NCI-H524 treated with DMSO at 0.1 percent for 48 hours (cell line): ENCODE measurements around the gene SKIL.

ENCODE experiments used
- DNase-seq: peaks from one replicate; lab custom pipeline; 2025; lab: John Stamatoyannopoulos, UW

The SKIL gene

DNA sequence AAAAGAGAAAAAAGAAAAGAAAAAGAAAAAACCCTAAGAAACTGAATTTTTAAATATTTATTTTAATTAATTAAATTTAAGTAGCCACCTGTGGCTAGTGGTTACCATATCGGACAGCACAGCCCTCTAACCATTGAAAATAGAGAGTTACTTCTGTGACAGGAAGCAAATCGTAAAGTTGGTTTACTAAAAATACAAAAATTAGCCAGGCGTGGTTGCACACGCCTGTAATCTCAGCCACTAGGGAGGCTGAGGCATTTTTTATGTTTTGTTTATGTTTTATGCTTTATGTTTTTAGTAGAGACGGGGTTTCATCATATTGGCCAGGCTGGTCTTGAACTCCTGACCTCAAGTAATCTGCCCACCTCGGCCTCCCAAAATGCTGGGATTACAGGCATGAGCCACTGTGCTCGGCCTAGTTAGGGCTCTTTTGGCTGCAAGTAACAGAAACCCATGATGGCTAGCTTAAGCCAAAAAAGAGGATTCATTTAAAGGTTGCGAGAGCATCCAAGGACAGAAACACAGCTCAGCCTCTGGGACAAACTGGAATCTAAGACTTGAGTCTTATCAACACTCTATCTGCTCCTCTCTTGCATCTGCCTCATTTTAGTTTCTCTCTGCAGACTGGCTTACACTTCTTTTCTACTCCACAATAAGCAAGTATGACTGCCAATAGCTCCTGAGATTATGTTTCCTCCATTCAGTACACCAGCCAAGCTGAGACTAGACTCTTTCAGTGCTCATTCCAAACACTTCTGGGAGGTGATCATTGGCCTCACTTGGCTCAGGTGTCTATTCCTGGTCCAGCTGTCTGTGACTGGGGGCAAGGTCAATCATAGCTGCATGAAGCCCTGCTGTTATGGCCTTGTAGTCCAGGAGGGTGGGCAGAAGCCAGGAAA is 6.8 kb upstream of the SKIL start:
- no peak for DNase-seq

DNA sequence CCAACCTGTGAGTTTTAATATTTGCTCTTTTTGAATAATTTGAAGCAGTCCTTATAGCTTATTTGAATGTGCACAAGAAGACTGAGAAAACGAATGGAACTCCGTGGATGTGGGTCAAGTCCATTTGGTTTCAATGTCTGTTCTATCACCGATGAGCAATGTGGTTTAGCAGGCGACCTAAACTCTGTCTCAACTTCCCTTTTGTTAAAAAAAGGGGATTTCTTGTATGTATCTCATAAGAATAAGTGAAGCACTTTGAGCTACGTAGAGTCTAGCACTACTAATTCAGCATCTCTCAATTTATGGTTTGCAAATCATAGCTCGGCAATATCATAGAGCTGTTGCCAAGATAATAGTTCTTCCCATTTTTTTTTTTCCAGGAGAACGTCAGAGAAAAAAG is 4.6 kb upstream of the SKIL start:
- DNase-seq, result no peak

GRCh38 chr3:170353485-170353884 is 4.0 kb upstream of the SKIL start:
- no peak for DNase-seq

DNA sequence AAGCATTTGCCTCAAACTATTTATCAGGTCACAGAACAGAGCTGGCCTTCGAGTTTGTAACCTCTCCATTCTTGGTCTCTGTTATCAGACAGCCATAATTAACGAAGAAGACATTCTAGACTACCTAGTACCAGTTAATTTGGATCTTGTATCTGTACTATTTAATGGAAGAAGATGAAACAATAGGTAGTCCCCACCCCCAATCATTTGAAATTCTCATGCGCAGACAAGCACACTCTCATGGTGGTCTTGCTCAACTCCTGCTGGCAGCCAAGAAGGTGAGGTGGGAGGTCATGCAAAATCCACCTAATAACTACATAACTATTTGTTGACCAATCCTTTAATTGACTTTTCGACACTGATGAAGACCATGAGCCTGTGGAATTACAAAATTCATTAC is 2.8 kb upstream of the SKIL start:
- no peak for DNase-seq

DNA sequence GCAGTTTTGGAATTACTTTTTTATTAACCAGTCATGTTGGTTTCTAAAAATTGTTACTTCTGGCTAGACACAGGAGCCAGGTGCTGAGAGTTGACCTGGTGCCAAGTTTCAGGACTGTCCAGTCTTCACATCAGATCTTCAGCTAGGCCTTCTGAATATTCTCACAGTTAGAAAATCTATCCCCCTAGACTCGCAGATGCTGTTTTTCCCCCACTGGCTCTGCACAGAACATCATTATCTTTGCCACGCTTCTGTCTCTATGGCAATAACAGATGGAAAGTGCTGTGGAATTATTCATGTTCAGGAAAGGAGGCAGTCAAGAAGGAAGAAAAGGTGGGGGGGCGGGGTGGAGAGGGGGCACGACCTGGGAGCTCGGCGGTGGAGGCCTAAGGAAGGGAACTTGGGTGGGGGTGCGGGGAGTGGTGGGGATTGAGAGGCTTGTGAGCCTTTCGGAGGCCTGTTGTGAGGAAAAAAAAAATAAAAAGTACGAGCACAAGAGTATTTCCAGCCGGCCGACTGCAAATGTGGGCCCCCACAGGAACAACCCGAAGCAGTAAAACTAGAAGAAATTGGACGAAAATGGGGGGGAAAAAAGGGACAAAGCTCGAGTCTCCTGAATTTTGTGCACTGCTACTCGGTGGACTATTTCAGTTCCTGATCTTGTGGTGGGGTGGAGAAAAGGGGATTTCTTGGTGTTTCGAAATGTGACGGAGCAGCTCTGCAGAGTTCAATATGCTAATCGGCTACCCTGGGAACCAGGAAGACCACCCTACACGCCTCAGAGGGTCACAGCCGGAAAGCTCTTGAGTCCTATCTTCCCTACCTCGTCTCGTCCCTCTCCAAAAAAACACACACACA is 1.5 kb upstream of the SKIL start:
- peak; percentile 76 for DNase-seq

DNA sequence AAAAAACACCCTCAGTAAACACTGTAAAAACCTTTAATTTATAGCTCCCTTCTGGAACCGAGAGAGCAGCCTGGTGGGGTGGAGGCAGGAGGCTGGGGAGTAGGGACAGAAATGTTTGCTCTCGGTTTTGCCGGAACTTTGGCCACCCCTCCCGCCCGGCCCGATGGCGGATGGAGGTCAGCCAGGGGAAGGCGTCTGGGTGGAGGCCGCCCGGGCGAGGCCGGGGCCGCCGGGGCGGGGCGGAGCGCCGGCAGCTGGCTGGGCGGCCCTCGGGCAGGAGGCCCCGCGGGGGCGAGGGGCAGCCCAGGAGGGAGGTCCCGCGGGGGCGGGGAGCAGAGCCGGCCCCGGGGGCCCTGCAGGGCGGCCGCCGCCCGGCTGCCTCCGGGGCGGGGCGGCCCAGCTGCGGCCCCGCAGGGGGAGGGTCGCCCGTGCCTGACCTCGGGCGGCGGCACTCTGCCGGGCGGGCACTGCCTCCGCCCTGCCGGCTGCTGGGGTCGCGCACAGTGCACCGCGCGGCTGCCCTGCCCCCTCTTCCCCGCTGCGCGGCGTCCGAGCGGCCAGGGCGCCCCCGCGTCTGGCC is 829 bp upstream of the SKIL start:
- DNase-seq, result peak; percentile 35

- DNase-seq, result peak; percentile 57
Measured at GRCh38 chr3:170358042-170359010, 811 bp downstream of the SKIL start.

DNA sequence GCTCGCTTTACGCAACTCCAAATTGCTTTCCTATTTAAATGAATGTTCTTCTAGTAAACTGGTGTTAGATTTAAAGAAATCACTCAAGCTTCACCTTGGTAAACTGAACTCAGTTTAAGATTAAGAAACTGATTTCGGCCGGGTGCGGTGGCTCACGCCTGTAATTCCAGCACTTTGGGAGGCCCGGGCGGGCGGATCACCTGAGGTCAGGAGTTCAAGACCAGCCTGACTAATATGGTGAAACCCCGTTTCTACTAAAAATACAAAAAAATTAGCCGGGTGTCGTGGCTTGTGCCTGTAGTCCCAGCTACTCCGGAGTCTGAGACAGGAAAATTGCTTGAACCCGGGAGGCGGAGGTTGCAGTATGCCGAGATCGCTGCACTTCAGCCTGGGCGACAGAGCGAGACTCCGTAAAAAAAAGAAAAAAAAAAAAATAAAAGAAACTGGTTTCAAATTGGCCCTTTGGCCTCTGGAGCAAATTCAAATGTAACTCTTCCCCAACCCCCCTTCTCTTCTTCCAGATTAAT is 1.7 kb downstream of the SKIL start:
- no peak for DNase-seq

DNA sequence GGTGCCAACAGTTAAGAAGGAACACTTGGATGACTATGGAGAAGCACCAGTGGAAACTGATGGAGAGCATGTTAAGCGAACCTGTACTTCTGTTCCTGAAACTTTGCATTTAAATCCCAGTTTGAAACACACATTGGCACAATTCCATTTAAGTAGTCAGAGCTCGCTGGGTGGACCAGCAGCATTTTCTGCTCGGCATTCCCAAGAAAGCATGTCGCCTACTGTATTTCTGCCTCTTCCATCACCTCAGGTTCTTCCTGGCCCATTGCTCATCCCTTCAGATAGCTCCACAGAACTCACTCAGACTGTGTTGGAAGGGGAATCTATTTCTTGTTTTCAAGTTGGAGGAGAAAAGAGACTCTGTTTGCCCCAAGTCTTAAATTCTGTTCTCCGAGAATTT is 3.0 kb downstream of the SKIL start:
- no peak for DNase-seq

DNA sequence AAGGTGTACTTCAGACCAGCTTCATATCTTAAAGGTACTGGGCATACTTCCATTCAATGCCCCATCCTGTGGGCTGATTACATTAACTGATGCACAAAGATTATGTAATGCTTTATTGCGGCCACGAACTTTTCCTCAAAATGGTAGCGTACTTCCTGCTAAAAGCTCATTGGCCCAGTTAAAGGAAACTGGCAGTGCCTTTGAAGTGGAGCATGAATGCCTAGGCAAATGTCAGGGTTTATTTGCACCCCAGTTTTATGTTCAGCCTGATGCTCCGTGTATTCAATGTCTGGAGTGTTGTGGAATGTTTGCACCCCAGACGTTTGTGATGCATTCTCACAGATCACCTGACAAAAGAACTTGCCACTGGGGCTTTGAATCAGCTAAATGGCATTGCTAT is 3.4 kb downstream of the SKIL start:
- DNase-seq, result no peak

GRCh38 chr3:170361711-170362110 is 4.2 kb downstream of the SKIL start:
- DNase-seq, result no peak

DNA sequence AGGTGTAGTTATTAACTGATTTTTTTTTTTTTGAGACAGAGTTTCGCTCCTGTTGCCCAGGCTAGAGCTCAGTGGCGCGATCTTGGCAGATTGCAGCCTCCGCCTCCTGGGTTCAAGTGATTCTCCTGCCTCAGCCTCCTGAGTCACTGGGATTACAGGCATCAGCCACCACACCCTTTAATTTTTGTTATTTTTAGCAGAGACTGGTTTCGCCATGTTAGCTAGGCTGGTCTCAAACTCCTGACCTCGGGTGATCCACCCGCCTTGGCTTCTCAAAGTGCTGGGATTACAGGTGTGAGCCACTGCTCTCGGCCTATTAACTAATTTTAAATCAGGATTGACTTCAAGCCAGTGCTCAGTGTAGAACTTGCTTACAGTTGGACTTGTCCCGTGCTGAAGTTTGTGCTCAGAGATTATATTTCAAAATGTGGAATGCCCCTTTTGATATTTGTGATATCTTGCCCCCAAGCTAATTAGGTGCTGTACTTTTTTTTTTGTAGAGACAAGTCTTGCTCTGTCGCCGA is 6.0 kb downstream of the SKIL start:
- no peak for DNase-seq

DNA sequence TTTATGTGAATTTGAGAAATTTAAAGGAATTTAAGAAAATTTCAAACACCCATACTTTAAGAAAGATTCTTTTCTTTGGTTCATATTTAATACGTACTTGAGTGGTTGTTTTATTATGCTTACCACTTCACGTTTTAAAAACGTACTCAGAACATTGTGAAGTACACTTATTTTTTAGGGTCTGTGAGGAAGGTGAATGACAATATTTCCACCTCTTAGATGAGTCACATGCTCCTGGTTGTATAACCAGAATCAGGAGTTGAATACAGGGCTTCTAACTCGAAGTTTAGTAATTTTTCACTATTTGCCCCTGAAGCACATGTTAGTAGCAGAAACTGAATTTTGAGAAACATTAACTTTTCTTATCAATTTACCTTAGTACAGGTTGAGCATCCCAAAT is 7.5 kb downstream of the SKIL start:
- DNase-seq, result no peak

GRCh38 chr3:170367797-170368196 is 10.3 kb downstream of the SKIL start:
- no peak for DNase-seq

DNA sequence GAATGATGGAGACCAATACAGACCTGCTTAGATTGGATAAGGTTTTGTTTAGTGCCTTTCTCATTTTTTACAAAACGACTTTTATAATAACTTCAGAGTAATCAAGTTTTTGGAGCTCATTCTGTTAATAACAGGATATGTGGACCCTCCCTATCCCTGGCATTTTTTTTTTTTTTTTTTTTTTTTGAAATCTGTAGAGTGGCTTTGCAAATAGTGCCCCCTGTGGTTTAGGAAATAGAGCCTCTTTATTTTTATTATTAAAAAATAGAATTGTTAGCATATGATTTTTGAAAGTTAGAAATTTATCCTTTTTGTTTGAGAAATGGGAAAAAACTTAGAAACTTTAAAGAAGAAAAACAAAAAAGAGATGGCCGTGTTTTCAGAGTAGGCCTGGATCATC is 11.4 kb downstream of the SKIL start:
- DNase-seq, result no peak

DNA sequence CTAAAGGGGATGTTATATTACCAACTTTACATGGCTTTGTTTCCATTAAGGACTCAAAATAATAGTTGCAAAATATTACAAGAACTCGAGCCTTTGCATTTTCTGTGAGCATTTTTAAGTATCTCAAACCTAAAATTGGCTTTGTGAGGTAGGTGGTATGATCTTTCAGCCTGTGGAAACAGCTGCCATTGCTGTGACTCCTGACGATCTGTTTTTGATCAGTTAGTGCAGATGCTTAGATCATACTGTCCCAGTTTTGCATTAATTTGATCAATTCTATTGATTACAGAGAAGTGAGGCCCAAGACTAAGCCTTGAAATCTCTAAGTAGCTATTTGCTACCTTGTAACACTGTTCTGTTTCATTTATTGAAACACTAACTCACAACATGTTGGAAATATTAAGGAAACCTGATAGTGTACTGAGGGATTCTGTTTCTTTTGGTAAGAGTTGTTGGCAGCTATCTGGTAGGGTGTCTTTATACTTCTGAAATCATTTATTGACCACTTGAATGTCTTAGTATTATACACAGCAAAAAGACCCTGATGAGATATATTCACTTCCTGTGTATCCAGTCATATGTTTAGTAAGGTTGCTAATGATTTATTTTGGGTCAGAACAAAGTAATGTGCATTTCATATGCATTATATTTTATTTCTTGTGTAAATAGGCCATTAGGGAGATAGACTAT is 14.8 kb downstream of the SKIL start:
- DNase-seq, result no peak

- DNase-seq, result no peak
Measured at GRCh38 chr3:170383567-170383966, 26.1 kb downstream of the SKIL start.

DNA sequence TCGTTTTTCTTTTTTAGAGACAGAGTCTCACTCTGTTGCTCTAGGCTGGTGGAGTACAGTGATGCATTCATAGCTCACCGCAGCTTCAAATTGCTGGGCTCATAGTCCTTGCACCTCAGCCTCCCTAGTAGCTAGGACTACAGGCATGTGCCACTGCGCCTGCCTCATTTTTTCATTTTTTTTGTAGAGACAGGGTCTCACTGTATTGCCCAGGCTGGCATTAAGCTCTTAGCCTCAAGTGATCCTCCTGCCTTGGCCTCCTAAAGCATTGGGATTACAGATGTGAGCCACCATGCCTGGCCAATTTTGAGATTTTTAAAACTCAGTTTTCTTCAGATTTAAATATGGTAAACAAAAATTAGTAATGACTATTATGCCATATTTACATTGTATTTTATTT is 29.0 kb downstream of the SKIL start:
- DNase-seq, result no peak

DNA sequence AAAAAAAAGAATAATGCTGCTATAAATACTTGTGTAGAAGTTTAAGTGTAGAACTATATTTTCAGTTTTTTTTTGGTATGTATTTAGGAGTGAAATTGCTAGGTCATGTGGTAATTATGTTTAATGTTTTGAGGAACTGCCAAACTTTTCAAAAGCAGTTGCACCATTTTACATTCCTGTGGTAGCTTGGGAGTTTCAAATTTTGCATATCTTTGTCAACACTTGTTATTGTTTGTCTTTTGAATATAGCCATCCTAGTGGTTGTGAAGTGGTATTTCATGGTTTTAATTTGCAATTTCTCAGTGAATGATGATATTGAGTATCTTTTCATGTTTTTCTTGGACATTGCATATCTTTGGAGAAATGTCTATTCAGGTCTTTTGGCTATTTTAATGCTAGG is 30.4 kb downstream of the SKIL start:
- DNase-seq, result no peak

DNA sequence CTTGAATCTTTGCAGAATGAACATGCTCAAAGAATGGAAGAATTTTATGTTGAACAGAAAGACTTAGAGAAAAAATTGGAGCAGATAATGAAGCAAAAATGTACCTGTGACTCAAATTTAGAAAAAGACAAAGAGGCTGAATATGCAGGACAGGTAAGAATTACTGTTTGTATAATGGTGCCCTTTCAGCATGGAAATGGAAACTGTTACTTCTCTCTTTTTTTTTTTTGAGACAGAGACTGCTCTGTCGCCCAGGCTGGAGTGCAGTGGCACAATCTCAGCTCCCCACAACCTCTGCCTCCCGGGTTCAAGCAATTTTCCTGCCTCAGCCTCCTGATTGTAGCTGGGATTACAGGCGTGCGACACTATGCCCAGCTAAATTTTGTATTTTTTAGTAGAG is 33.6 kb downstream of the SKIL start:
- no peak for DNase-seq

DNA sequence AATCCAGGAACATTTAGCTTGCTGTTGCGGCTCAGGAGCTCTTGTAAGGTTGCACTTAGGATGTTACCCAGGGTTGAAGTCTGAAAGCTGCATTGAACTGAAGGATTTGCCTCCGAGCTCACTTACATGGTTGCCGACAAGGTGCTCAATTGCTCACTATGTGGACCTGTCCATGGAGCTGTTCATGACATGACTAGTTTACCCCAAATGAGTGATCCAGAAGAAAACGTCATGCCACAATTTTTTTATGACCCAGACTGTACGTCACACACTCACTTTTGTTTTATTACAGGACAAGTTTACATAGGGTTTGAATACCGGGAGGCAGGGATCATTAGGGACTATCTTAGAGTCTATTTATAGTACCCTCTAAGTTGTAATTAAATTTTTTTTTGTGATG is 40.2 kb downstream of the SKIL start:
- DNase-seq, result no peak
